Skeletal muscle cell (primary cell): ENCODE data around the gene ATP2B3.

Experiments
- DNase-seq: peaks from one replicate; pipeline ENCODE4 v3.0.0-alpha.2; 2010; ENCODE audit warnings: low read depth
- H3K4me3 ChIP-seq: 2 replicates; pipeline ENCODE4 v1.5.1; 2011; ENCODE audit warnings: low read depth, mild to moderate bottlenecking, control low read depth, low read length, moderate library complexity

ATP2B3 gene

GRCh38 chrX:153504445-153505016 is 12.9 kb upstream of the ATP2B3 start:
- H3K4me3 ChIP-seq: no peak overlapping the region
- DNase-seq: no peak

- DNase-seq: no peak
- H3K4me3 ChIP-seq: no peak overlapping the region
Measured at GRCh38 chrX:153505361-153505760, 12.1 kb upstream of the ATP2B3 start.

GRCh38 chrX:153507484-153508178 is 9.8 kb upstream of the ATP2B3 start:
- no peak for DNase-seq
- H3K4me3 ChIP-seq: no peak overlapping the region

GRCh38 chrX:153509592-153509991 is 7.8 kb upstream of the ATP2B3 start:
- DNase-seq: no peak
- H3K4me3 ChIP-seq: no peak overlapping the region

GRCh38 chrX:153510383-153510782 is 7.1 kb upstream of the ATP2B3 start:
- no peak for DNase-seq
- no peak overlapping the region for H3K4me3 ChIP-seq

- no peak for DNase-seq
- H3K4me3 ChIP-seq: no peak overlapping the region
Measured at GRCh38 chrX:153511784-153512500, 5.5 kb upstream of the ATP2B3 start.

GRCh38 chrX:153512501-153512893 is 4.9 kb upstream of the ATP2B3 start:
- no peak for DNase-seq

GRCh38 chrX:153513265-153513664 is 4.2 kb upstream of the ATP2B3 start:
- H3K4me3 ChIP-seq: no peak overlapping the region
- no peak for DNase-seq

More at GRCh38 chrX:153512501-153512893, 4.9 kb upstream of the ATP2B3 start:
- H3K4me3 ChIP-seq: no peak overlapping the region

GRCh38 chrX:153514259-153514658 is 3.2 kb upstream of the ATP2B3 start:
- no peak for DNase-seq
- no peak overlapping the region for H3K4me3 ChIP-seq

- H3K4me3 ChIP-seq: no peak overlapping the region
- no peak for DNase-seq
Measured at GRCh38 chrX:153515435-153515834, 2.0 kb upstream of the ATP2B3 start.

- no peak for DNase-seq
Measured at GRCh38 chrX:153516073-153516472, 1.4 kb upstream of the ATP2B3 start.

GRCh38 chrX:153517946-153518834 is 748 bp downstream of the ATP2B3 start:
- no peak for DNase-seq
- no peak overlapping the region for H3K4me3 ChIP-seq

More at GRCh38 chrX:153516073-153516472, 1.4 kb upstream of the ATP2B3 start:
- no peak overlapping the region for H3K4me3 ChIP-seq

GRCh38 chrX:153519569-153520286 is 2.3 kb downstream of the ATP2B3 start:
- no peak for DNase-seq
- H3K4me3 ChIP-seq: no peak overlapping the region

- no peak overlapping the region for H3K4me3 ChIP-seq
- no peak for DNase-seq
Measured at GRCh38 chrX:153520287-153520917, 3.0 kb downstream of the ATP2B3 start.

- H3K4me3 ChIP-seq: no peak overlapping the region
- no peak for DNase-seq
Measured at GRCh38 chrX:153521034-153521433, 3.6 kb downstream of the ATP2B3 start.

- no peak overlapping the region for H3K4me3 ChIP-seq
- no peak for DNase-seq
Measured at GRCh38 chrX:153522259-153522658, 4.8 kb downstream of the ATP2B3 start.

- H3K4me3 ChIP-seq: no peak overlapping the region
- DNase-seq: no peak
Measured at GRCh38 chrX:153523269-153523668, 5.8 kb downstream of the ATP2B3 start.

- no peak overlapping the region for H3K4me3 ChIP-seq
- DNase-seq: no peak
Measured at GRCh38 chrX:153524234-153524633, 6.8 kb downstream of the ATP2B3 start.

- DNase-seq: no peak
- no peak overlapping the region for H3K4me3 ChIP-seq
Measured at GRCh38 chrX:153525451-153525850, 8.0 kb downstream of the ATP2B3 start.
